H9 (cell line): ENCODE results near the gene KHK. TPM values are rescaled to one million over a fixed set of nuclear protein-coding genes. Genes with fewer than 3 reads are reported as not detected.

Source experiments
- DNase-seq: peaks from one replicate; pipeline ENCODE4 v3.0.0-alpha.2; 2017
- H2AFZ ChIP-seq: one replicate; pipeline ENCODE4 v1.6.1; 2013; ENCODE audit warnings: mild to moderate bottlenecking, low read length, control low read depth, moderate library complexity
- H2AK5ac ChIP-seq: 2 replicates; pipeline ENCODE4 v1.6.1; 2013; ENCODE audit warnings: low read length, control low read depth, mixed read lengths; ENCODE audit not compliant: insufficient read length
- H2BK120ac ChIP-seq: one replicate; pipeline ENCODE4 v1.6.1; 2013; ENCODE audit warnings: low read depth, mild to moderate bottlenecking, low read length, control low read depth, inconsistent platforms; ENCODE audit not compliant: poor library complexity, severe bottlenecking
- H2BK12ac ChIP-seq: 2 replicates; pipeline ENCODE4 v1.6.1; 2013; ENCODE audit warnings: low read length, control low read depth, mixed read lengths, low read depth; ENCODE audit not compliant: insufficient read length
- H2BK15ac ChIP-seq: 2 replicates; pipeline ENCODE4 v1.6.1; 2013; ENCODE audit warnings: low read depth, low read length, control low read depth
- H2BK20ac ChIP-seq: one replicate; pipeline ENCODE4 v1.6.1; 2013; ENCODE audit warnings: low read depth, mild to moderate bottlenecking, low read length, control low read depth, inconsistent platforms; ENCODE audit not compliant: poor library complexity, severe bottlenecking
- H2BK5ac ChIP-seq: 2 replicates; pipeline ENCODE4 v1.6.1; 2013; ENCODE audit warnings: low read length, control low read depth, mixed read lengths; ENCODE audit not compliant: insufficient read length
- H3K14ac ChIP-seq: 2 replicates; pipeline ENCODE4 v1.6.1; 2013; ENCODE audit warnings: low read length, control low read depth; ENCODE audit not compliant: insufficient read depth
- H3K18ac ChIP-seq: 2 replicates; pipeline ENCODE4 v1.6.1; 2013; ENCODE audit warnings: low read depth, mild to moderate bottlenecking, mixed read lengths, low read length, control low read depth; ENCODE audit not compliant: insufficient read length
- H3K23ac ChIP-seq: 2 replicates; pipeline ENCODE4 v1.6.1; 2013; ENCODE audit warnings: low read length, control low read depth, mixed read lengths, low read depth; ENCODE audit not compliant: insufficient read length
- H3K23me2 ChIP-seq: 2 replicates; pipeline ENCODE4 v1.6.1; 2013; ENCODE audit warnings: low read depth, mild to moderate bottlenecking, mixed read lengths, low read length, control low read depth; ENCODE audit not compliant: insufficient read length, poor library complexity, severe bottlenecking
- H3K27ac ChIP-seq: 2 replicates; pipeline ENCODE4 v1.5.1; 2013; ENCODE audit warnings: low read length, control low read depth, mixed read lengths, low read depth; ENCODE audit not compliant: insufficient read length
- H3K27me3 ChIP-seq: 2 replicates; pipeline ENCODE4 v1.6.1; 2013; ENCODE audit warnings: low read length, control low read depth, inconsistent platforms; ENCODE audit not compliant: insufficient read depth
- H3K4ac ChIP-seq: 2 replicates; pipeline ENCODE4 v1.6.1; 2013; ENCODE audit warnings: low read depth, mild to moderate bottlenecking, control low read depth, inconsistent platforms, low read length, moderate library complexity
- H3K4me1 ChIP-seq: 2 replicates; pipeline ENCODE4 v1.6.1; 2013; ENCODE audit warnings: low read length, control low read depth, inconsistent platforms; ENCODE audit not compliant: insufficient read depth
- H3K4me2 ChIP-seq: 2 replicates; pipeline ENCODE4 v1.6.1; 2013; ENCODE audit warnings: low read length, control low read depth, mixed read lengths; ENCODE audit not compliant: insufficient read length, insufficient read depth
- H3K56ac ChIP-seq: 2 replicates; pipeline ENCODE4 v1.6.1; 2013; ENCODE audit warnings: low read depth, mild to moderate bottlenecking, mixed read lengths, low read length, control low read depth; ENCODE audit not compliant: insufficient read length
- H3K79me1 ChIP-seq: 2 replicates; pipeline ENCODE4 v1.6.1; 2013; ENCODE audit warnings: low read depth, mild to moderate bottlenecking, moderate library complexity, low read length, control low read depth, inconsistent platforms; ENCODE audit not compliant: insufficient read depth, poor library complexity, severe bottlenecking
- H3K79me2 ChIP-seq: 2 replicates; pipeline ENCODE4 v1.6.1; 2013; ENCODE audit warnings: low read length, control low read depth, inconsistent platforms; ENCODE audit not compliant: insufficient read depth
- H3K9ac ChIP-seq: 2 replicates; pipeline ENCODE4 v1.6.1; 2013; ENCODE audit warnings: low read length, control low read depth, mixed read lengths; ENCODE audit not compliant: insufficient read length; ENCODE audit errors: extremely low read depth
- H3K9me3 ChIP-seq: one replicate; pipeline ENCODE4 v1.6.1; 2013; ENCODE audit warnings: low read depth, low read length, inconsistent platforms; ENCODE audit not compliant: control insufficient read depth
- H3T11ph ChIP-seq: one replicate; pipeline ENCODE4 v1.6.1; 2013; ENCODE audit warnings: mild to moderate bottlenecking, low read length, control low read depth, inconsistent platforms
- H4K20me1 ChIP-seq: one replicate; pipeline ENCODE4 v1.6.1; 2013; ENCODE audit not compliant: control insufficient read depth, insufficient read length, insufficient read depth
- H4K5ac ChIP-seq: 2 replicates; pipeline ENCODE4 v1.6.1; 2013; ENCODE audit warnings: low read depth, mild to moderate bottlenecking, mixed read lengths, low read length, control low read depth; ENCODE audit not compliant: insufficient read length
- H4K8ac ChIP-seq: replicated peaks from 2 replicates; pipeline ENCODE4 v1.6.1; 2013; ENCODE audit warnings: low read length, control low read depth, mixed read lengths, low read depth; ENCODE audit not compliant: insufficient read length
- H4K91ac ChIP-seq: 2 replicates; pipeline ENCODE4 v1.6.1; 2013; ENCODE audit warnings: low read depth, mild to moderate bottlenecking, moderate library complexity, mixed read lengths, low read length, control low read depth; ENCODE audit not compliant: insufficient read length
- H3K27ac Mint-ChIP-seq, 3 experiments: 2 replicates in 2 of 3; 3 replicates in 1 of 3; pipeline ENCODE4 v1.8.0; 2020 to 2021; ENCODE audit warnings: mixed read lengths in 3 of 3, mild to moderate bottlenecking in 1 of 3, moderate library complexity in 1 of 3
- H3K27me3 Mint-ChIP-seq: 2 replicates; pipeline ENCODE4 v1.8.0; 2021; ENCODE audit warnings: low read depth, mild to moderate bottlenecking, moderate library complexity, mixed read lengths
- H3K36me3 Mint-ChIP-seq, 3 experiments: 2 replicates in 2 of 3; 3 replicates in 1 of 3; pipeline ENCODE4 v1.8.0; 2020 to 2021; ENCODE audit warnings: low read depth in 3 of 3, mixed read lengths in 3 of 3; ENCODE audit not compliant: insufficient read depth in 1 of 3
- H3K4me1 Mint-ChIP-seq, 2 experiments: 2 replicates each; pipeline ENCODE4 v1.8.0; 2020; ENCODE audit warnings: mixed read lengths in 2 of 2
- H3K4me3 Mint-ChIP-seq, 2 experiments: 2 replicates in 1 of 2; 3 replicates in 1 of 2; pipeline ENCODE4 v1.8.0; 2020 to 2021; ENCODE audit warnings: mild to moderate bottlenecking in 2 of 2, mixed read lengths in 2 of 2, moderate library complexity in 1 of 2
- H3K9me3 Mint-ChIP-seq, 2 experiments: 2 replicates in 1 of 2; 3 replicates in 1 of 2; pipeline ENCODE4 v1.8.0; 2020; ENCODE audit warnings: mild to moderate bottlenecking in 2 of 2, mixed read lengths in 2 of 2, moderate library complexity in 1 of 2
- CTCF ChIP-seq: fragments of 200-600 bp; sonication (generic); conservative IDR thresholded peaks from 3 replicates; pipeline ENCODE4 v1.8.0; 2021; ENCODE audit warnings: antibody characterized with exemption, mild to moderate bottlenecking
- WGBS: extraction: QIAGEN DNeasy Blood & Tissue Kit; methylation state at CpG from one replicate; pipeline ENCODE4 v1.1.7; 2013; ENCODE audit warnings: missing lambda C conversion rate, low lambda C conversion rate, mixed read lengths; ENCODE audit not compliant: insufficient read length; ENCODE audit errors: extremely low coverage; 5-methylcytosine and 5-hydroxymethylcytosine counted together
- total RNA-seq: library from RNA; stranded (reverse); gene quantifications from 2 replicates; pipeline ENCODE4 v1.2.1, GENCODE V29; 2021

The KHK gene
- total RNA-seq, 1 experiment from 2014 or later = 12.1 TPM

- no peak for TF ChIP-seq CTCF
- Histone ChIP-seq H4K91ac (no peak overlapping the region), H3K9me3 (no peaks in the 10 kb centered on the region), H3K18ac (no peak overlapping the region), H3K27ac (no peak overlapping the region), H4K20me1 (no peaks in the 10 kb centered on the region), H2BK5ac (no peak overlapping the region), H3K23me2 (no peaks in the 10 kb centered on the region), H2BK120ac (no peak overlapping the region), H3K79me2 (peaks cover 2% of the 10 kb centered on the region; the same call in 1 of the 2 replicates), H3T11ph (no peak overlapping the region), H3K14ac (no peak overlapping the region), H3K9ac (peak overlapping the region; percentile 57), H2BK20ac (no peak overlapping the region), H3K4me1 (no peaks in the 10 kb centered on the region), H3K4me2 (peak overlapping the region; percentile 75), H4K8ac (no peak overlapping the region), H3K56ac (no peak overlapping the region), H2BK12ac (no peak overlapping the region), H3K4ac (no peak overlapping the region), H2AFZ (no peak overlapping the region), H2AK5ac (no peak overlapping the region), H2BK15ac (no peak overlapping the region), H3K27me3 (no peaks in the 10 kb centered on the region), H4K5ac (no peak overlapping the region), H3K23ac (no peak overlapping the region), H3K79me1 (peaks cover 4% of the 10 kb centered on the region)
- H3K27me3 Mint-ChIP-seq = peaks cover 5% of the 10 kb centered on the region
- no peak overlapping the region; a peak in 1 of 7 replicates for H3K27ac Mint-ChIP-seq
- no peaks in the 10 kb centered on the region for H3K9me3 Mint-ChIP-seq
- H3K4me1 Mint-ChIP-seq = peaks cover 10 to 11% of the 10 kb centered on the region in 2 experiments
- WGBS = no CpG with 5 or more reads among the region's 14 CpGs
- no peak for DNase-seq
- H3K4me3 Mint-ChIP-seq = peak overlapping the region; percentile 90 to 96
- H3K36me3 Mint-ChIP-seq = peaks cover 9 to 38% (median 34%) of the 10 kb centered on the region in 3 experiments
Observed at GRCh38 chr2:27133195-27133875, 46.8 kb downstream of the KHK start.
